Pancreas (tissue), 10 donors: Measurements from ENCODE around the gene FOLR2. TPM values are rescaled to one million over a fixed set of nuclear protein-coding genes. Genes with fewer than 3 reads are reported as not detected.

Experiments
- ATAC-seq, 4 donors: fragments of 200-7000 bp; cut with Tn5 transposase; one replicate each; pipeline versions ENCODE4 v1.8.0 to v1.9.1; 2020; ENCODE audit warnings: mild to moderate bottlenecking in 4 of 4, moderate library complexity in 4 of 4
- DNase-seq, 6 donors: peaks; one replicate each; pipeline ENCODE4 v3.0.0-alpha.2; 2020
- FAIRE-seq: peaks from 2 replicates; lab custom pipeline; 2012; peaks lifted over from hg19 to GRCh38; lab: Jason Lieb, UNC
- H3K27ac ChIP-seq, 4 donors: fragments of 200-600 bp; sonication (generic); 1 replicate in 3 of 4; 2 replicates in 1 of 4; pipeline versions ENCODE4 v1.5.0 to v1.8.0; 2020
- H3K27me3 ChIP-seq, 4 donors: fragments of 200-600 bp; one replicate each; pipeline ENCODE4 v1.8.0; 2021
- H3K36me3 ChIP-seq, 3 donors: fragments of 200-600 bp; sonication (generic) in 1 of 3; one replicate each; pipeline versions ENCODE4 v1.5.0 to v1.8.0; 2020 to 2021
- H3K4me1 ChIP-seq, 3 donors: fragments of 200-600 bp; one replicate each; pipeline ENCODE4 v1.8.0; 2021
- H3K4me3 ChIP-seq, 4 donors: fragments of 200-600 bp; sonication (generic) in 2 of 4; one replicate each; pipeline versions ENCODE4 v1.5.0 to v1.8.0; 2020 to 2021
- H3K9me3 ChIP-seq, 4 donors: fragments of 200-600 bp; one replicate each; pipeline ENCODE4 v1.8.0; 2021
- CTCF ChIP-seq, 4 donors: fragments of 200-600 bp; sonication (generic) in 3 of 4; IDR thresholded peaks; one replicate each; pipeline versions ENCODE4 v1.5.0 to v1.8.0; 2021; ENCODE audit warnings: antibody characterized with exemption in 4 of 4
- WGBS, 2 donors: extraction: QIAGEN DNeasy Blood & Tissue Kit; methylation state at CpG; one replicate each; pipeline ENCODE4 v1.1.7; 2013; 5-methylcytosine and 5-hydroxymethylcytosine counted together
- intact Hi-C, 3 donors: fragments of 100-400 bp; cut with DNase I; formaldehyde crosslinking; loops; one replicate each; pipeline versions ENCODE4 v1.11.1 to v1.14.2; 2022
- polyA plus RNA-seq, 2 donors: library from polyadenylated mRNA; stranded (reverse); fragments of 200-250 nt; gene quantifications; one replicate each; pipeline ENCODE4 v1.2.3, GENCODE V29; 2013
- total RNA-seq, 6 donors: library from RNA; stranded (reverse); fragmentation: NEBNext Ultra II Directional in 4 of 6; extraction: Animal tissue kit (Norgen Biotek cat#: 25700) in 4 of 6; gene quantifications; one replicate each; pipeline versions ENCODE4 v1.2.1 to v1.2.4, GENCODE V29; 2021 to 2023
- donor health status: healthy with polysubstance abuse.
- donor health status: DM: no; HTN: no; CAD: no; lungs with moderate emphysema.
- donor health status: DM: no; HTN: no; CAD: no.
- donor health status: control.
- donor health status: control.
- donor health status: Bipolar disorder and iron deficiency.
- donor health status: DM: yes; HTN: yes; CAD: no.
- donor health status: DM: no; HTN: no; CAD: no.
- donor health status: DM: no; HTN: no; CAD: no.
- donor health status: DM: yes; HTN: yes; CAD: no.

The FOLR2 gene
- total and polyA plus RNA-seq, 8 donors = 0.51 to 9.2 (median 1.9) TPM

GRCh38 chr11:72244361-72245262 is 28.0 kb downstream of the FOLR2 start:
- DNase-seq (peak in 2 of 6 donors; percentile 20 to 59), FAIRE-seq (no peak)

GRCh38 chr11:72245263-72245816 is 28.7 kb downstream of the FOLR2 start:
- WGBS, 2 donors = 16 to 19% methylated on average over 19 of the region's 19 CpGs
- Histone ChIP-seq H3K27me3 (peaks cover 0 to 12% (median 2%) of the 10 kb centered on the region in 4 donors), H3K4me3 (no peak overlapping the region), H3K27ac (no peak overlapping the region), H3K9me3 (no peaks in the 10 kb centered on the region), H3K4me1 (peaks cover 0 to 4% (median 3%) of the 10 kb centered on the region in 3 donors), H3K36me3 (no peaks in the 10 kb centered on the region)
- no peak for FAIRE-seq
- TF ChIP-seq CTCF (IDR thresholded peaks at IDR 0.05) = no peak
- ATAC-seq = no peak
- intact Hi-C loops = no loop called here
- peak in 1 of 6 donors; percentile 32 for DNase-seq

More at GRCh38 chr11:72244361-72245262, 28.0 kb downstream of the FOLR2 start:
- Histone ChIP-seq H3K36me3 (no peaks in the 10 kb centered on the region), H3K4me3 (no peak overlapping the region), H3K9me3 (no peaks in the 10 kb centered on the region), H3K27me3 (peaks cover 0 to 12% (median 2%) of the 10 kb centered on the region in 4 donors), H3K27ac (no peak overlapping the region), H3K4me1 (peaks cover 0 to 9% (median 8%) of the 10 kb centered on the region in 3 donors)
- 11 to 13% methylated on average over 44 to 46 of the region's 46 CpGs for WGBS, 2 donors
- no peak for TF ChIP-seq CTCF (IDR thresholded peaks at IDR 0.05)
- no peak for ATAC-seq
- intact Hi-C loops = no loop called here

GRCh38 chr11:72247584-72247983 is 31.0 kb downstream of the FOLR2 start:
- Histone ChIP-seq H3K4me1 (no peaks in the 10 kb centered on the region), H3K4me3 (no peak overlapping the region), H3K9me3 (no peaks in the 10 kb centered on the region), H3K27me3 (peaks cover 0 to 12% (median 2%) of the 10 kb centered on the region in 4 donors), H3K27ac (no peak overlapping the region), H3K36me3 (no peaks in the 10 kb centered on the region)
- no peak for DNase-seq
- no peak for TF ChIP-seq CTCF (IDR thresholded peaks at IDR 0.05)
- WGBS, 2 donors = 33 to 46% methylated on average over 2 of the region's 2 CpGs
- no peak for ATAC-seq
- intact Hi-C loops = no loop called here
- FAIRE-seq = no peak

- TF ChIP-seq CTCF (IDR thresholded peaks at IDR 0.05) = no peak
- Histone ChIP-seq H3K9me3 (no peaks in the 10 kb centered on the region), H3K4me1 (no peaks in the 10 kb centered on the region), H3K4me3 (no peak overlapping the region), H3K36me3 (no peaks in the 10 kb centered on the region), H3K27ac (no peak overlapping the region), H3K27me3 (no peaks in the 10 kb centered on the region)
- 82 to 84% methylated on average over 5 of the region's 5 CpGs for WGBS, 2 donors
- DNase-seq (no peak), ATAC-seq (no peak), FAIRE-seq (no peak)
- intact Hi-C loops = no loop called here
Measured at GRCh38 chr11:72249961-72250360, 33.4 kb downstream of the FOLR2 start.
